SH-SY5Y (cell line): ENCODE measurements around the gene ROBO2.

Source experiments
- GATA2 ChIP-seq: IDR thresholded peaks from 2 replicates; pipeline ENCODE4 v1.6.1; 2011; ENCODE audit warnings: mild to moderate bottlenecking, low read depth, low read length
- GATA3 ChIP-seq: IDR thresholded peaks from 2 replicates; pipeline ENCODE4 v1.6.1; 2011; ENCODE audit warnings: low read depth, mild to moderate bottlenecking, low read length, moderate library complexity

GRCh38 chr3:77059354-77059753, 19.5 kb downstream of the ROBO2 start:
- no peak for TF ChIP-seq GATA2
- TF ChIP-seq GATA3: no peak
